Measurements from ENCODE around the gene TLCD1. TPM values are rescaled to one million over a fixed set of nuclear protein-coding genes. Genes with fewer than 3 reads are reported as not detected.

TLCD1 gene
- total RNA-seq, 4 donors from 2014 or later, result 3.3 to 9.1 (median 5.8) TPM

DNA sequence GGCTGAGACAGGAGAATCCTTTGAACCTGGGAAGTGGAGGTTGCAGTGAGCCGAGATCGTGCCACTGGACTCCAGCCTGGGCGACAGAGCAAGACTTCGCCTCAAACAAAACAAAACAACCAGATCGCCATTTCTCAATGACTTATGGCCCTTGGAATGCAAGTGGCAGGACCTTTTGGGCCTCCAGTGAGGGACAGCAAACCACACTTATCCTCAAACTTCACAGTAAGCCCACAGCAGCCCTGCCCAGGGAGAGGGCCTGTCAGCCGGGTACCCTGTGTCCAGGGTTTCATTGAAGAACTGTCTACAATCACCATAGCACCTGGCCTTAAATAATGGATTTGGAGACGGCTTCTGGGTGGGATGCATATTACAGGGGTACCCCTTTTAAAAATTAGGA lies 29.5 kb upstream of the TLCD1 start:
- Histone ChIP-seq H3K27ac (no peak overlapping the region), H3K36me3 (peaks cover 0 to 57% (median 0%) of the 10 kb centered on the region in 3 donors), H3K9me3 (no peaks in the 10 kb centered on the region), H3K4me3 (no peak overlapping the region), H3K4me1 (peaks cover 0 to 1% (median 0%) of the 10 kb centered on the region in 4 donors), H3K27me3 (no peaks in the 10 kb centered on the region)
- no peak for DNase-seq
- no peak for TF ChIP-seq POLR2A (IDR thresholded peaks at IDR 0.05)
- TF ChIP-seq, protein P1, sequence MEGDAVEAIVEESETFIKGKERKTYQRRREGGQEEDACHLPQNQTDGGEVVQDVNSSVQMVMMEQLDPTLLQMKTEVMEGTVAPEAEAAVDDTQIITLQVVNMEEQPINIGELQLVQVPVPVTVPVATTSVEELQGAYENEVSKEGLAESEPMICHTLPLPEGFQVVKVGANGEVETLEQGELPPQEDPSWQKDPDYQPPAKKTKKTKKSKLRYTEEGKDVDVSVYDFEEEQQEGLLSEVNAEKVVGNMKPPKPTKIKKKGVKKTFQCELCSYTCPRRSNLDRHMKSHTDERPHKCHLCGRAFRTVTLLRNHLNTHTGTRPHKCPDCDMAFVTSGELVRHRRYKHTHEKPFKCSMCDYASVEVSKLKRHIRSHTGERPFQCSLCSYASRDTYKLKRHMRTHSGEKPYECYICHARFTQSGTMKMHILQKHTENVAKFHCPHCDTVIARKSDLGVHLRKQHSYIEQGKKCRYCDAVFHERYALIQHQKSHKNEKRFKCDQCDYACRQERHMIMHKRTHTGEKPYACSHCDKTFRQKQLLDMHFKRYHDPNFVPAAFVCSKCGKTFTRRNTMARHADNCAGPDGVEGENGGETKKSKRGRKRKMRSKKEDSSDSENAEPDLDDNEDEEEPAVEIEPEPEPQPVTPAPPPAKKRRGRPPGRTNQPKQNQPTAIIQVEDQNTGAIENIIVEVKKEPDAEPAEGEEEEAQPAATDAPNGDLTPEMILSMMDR (IDR thresholded peaks at IDR 0.05), result no peak

DNA sequence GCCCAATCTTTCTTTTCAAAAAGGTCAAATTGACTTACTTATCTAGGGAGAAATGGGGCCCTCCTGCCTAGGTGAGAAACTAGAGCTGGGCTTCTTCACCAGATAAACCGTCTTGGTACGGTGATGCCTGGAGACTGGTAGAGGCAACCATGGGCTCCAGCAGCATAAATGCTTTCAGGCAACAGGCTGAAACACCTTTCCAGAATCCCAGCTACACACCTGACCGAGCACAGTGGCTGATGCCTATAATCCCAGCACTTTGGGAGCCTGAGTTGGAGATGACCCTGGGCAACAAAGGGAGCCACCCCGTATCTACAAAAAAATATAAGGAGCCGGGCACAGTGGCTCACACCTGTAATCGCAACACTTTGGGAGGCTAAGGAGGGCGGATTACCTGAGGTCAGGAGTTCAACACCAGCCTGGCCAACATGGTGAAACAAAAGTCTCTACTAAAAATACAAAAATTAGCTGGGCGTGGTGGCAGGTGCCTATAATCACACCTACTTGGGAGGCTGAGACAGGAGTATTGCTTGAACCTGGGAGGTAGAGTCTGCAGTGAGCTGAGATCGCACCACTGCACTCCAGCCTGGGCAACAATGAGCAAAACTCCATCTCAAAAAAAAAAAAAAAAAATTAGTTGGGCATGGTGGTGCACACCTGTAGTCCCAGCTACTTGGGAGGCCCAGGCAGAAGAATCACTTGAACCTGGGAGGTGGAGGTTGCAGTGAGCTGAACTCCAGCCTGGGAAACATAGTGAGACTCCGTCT lies 25.8 kb upstream of the TLCD1 start:
- H3K27me3 ChIP-seq, result no peaks in the 10 kb centered on the region
- DNase-seq, result no peak
- H3K27ac ChIP-seq, result no peak overlapping the region
- TF ChIP-seq, protein P1 (IDR thresholded peaks at IDR 0.05), result no peak
- no peak for TF ChIP-seq POLR2A (IDR thresholded peaks at IDR 0.05)
- H3K4me3 ChIP-seq, result no peak overlapping the region
- no peaks in the 10 kb centered on the region for H3K9me3 ChIP-seq
- H3K4me1 ChIP-seq, result peaks cover 3 to 31% (median 7%) of the 10 kb centered on the region in 4 donors
- peaks cover 0 to 47% (median 0%) of the 10 kb centered on the region in 3 donors for H3K36me3 ChIP-seq

DNA sequence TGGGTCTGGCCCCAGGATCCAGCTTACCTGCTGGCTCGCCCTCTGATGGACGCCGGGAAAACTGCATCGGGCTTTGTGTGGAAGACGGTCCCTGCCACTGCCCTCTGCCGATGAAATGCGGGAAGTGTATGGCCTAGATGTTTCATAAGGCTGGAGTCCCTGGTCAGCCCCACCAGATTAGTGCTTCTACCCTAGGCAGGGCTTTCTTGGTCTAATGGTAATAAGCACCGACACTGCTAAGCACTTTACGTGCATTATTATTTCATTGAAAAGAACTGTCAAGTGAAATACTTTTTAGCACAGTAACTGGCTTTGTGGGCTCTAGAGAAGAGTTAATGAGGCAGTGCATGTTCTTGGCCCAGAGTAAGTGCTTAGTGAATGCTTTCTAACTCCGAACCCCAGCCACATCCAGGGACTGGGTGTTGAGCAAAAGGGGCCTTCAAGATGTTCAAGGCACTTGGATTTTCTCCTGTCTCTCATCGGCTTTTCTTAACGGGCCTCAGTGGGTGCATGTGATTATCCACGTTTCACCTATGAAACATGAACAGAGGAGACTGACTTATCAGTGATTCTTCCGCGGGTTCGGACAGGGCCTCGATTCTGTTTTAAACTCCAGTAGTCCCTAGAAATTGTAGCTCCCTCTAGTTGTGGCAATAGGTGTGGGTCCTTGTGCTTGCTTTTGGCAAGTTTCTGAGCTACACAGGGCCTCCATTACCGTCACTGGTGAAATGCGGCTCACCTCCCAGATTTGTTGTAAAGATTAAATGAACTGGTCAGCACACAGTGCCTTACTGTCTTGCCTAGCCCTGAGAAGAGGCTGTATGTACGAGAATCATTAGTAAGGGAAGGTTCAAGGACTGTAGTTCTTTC lies 24.4 kb upstream of the TLCD1 start:
- H3K36me3 ChIP-seq, result peaks cover 0 to 40% (median 0%) of the 10 kb centered on the region in 3 donors
- peak overlapping the region in 1 of 4 donors; percentile 3 for H3K4me3 ChIP-seq
- TF ChIP-seq, protein P1 (IDR thresholded peaks at IDR 0.05), result peak; percentile 100
- TF ChIP-seq POLR2A (IDR thresholded peaks at IDR 0.05), result peak in 1 of 2 donors; percentile 21
- no peaks in the 10 kb centered on the region for H3K9me3 ChIP-seq
- peaks cover 3 to 43% (median 19%) of the 10 kb centered on the region in 4 donors for H3K4me1 ChIP-seq
- H3K27ac ChIP-seq, result peak overlapping the region; percentile 50 to 100 (median 78)
- H3K27me3 ChIP-seq, result no peaks in the 10 kb centered on the region
- peak; percentile 94 to 98 (median 98) for DNase-seq

DNA sequence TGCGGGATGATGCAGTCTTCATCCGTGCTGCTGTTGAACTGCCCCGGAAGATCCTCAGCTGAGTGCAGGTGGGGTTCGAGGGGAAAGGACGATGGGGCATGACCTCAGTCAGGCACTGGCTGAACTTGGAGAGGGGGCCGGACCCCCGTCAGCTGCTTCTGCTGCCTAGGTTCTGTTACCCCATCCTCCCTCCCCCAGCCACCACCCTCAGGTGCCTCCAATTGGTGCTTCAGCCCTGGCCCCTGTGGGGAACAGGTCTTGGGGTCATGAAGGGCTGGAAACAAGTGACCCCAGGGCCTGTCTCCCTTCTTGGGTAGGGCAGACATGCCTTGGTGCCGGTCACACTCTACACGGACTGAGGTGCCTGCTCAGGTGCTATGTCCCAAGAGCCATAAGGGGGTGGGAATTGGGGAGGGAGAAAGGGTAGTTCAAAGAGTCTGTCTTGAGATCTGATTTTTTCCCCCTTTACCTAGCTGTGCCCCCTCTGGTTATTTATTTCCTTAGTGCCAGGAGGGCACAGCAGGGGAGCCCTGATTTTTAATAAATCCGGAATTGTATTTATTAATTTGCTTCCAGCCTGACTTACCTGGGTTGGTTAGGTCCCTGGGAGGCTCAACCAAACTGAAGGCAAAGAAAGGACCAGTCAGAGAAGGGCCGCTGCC lies 23.6 kb upstream of the TLCD1 start:
- no peaks in the 10 kb centered on the region for H3K27me3 ChIP-seq
- TF ChIP-seq POLR2A (IDR thresholded peaks at IDR 0.05), result no peak
- TF ChIP-seq, protein P1 (IDR thresholded peaks at IDR 0.05), result no peak
- no peaks in the 10 kb centered on the region for H3K9me3 ChIP-seq
- H3K27ac ChIP-seq, result peak overlapping the region; percentile 50 to 100 (median 78)
- H3K4me3 ChIP-seq, result peak overlapping the region in 2 of 4 donors; percentile 3 to 4
- peaks cover 3 to 47% (median 24%) of the 10 kb centered on the region in 4 donors for H3K4me1 ChIP-seq
- peaks cover 0 to 40% (median 0%) of the 10 kb centered on the region in 3 donors for H3K36me3 ChIP-seq
- peak in 1 of 3 donors; percentile 56 for DNase-seq

DNA sequence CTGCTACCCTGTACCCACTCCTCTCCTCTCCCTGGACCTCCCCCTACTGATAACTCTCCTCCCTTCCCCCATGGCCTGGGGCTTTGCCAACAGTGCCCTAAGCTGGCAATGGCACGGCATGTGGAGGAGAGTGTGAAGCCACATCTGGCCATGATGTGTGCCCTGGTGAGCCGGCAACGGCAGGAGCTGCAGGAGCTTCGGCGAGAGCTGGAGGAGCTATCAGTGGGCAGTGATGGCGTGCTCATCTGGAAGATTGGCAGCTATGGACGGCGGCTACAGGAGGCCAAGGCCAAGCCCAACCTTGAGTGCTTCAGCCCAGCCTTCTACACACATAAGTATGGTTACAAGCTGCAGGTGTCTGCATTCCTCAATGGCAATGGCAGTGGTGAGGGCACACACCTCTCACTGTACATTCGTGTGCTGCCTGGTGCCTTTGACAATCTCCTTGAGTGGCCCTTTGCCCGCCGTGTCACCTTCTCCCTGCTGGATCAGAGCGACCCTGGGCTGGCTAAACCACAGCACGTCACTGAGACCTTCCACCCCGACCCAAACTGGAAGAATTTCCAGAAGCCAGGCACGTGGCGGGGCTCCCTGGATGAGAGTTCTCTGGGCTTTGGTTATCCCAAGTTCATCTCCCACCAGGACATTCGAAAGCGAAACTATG lies 23.0 kb upstream of the TLCD1 start:
- H3K9me3 ChIP-seq, result no peaks in the 10 kb centered on the region
- peaks cover 0 to 40% (median 0%) of the 10 kb centered on the region in 3 donors for H3K36me3 ChIP-seq
- peak overlapping the region; percentile 12 to 100 (median 78) for H3K27ac ChIP-seq
- H3K4me3 ChIP-seq, result peak overlapping the region in 1 of 4 donors; percentile 4
- H3K27me3 ChIP-seq, result no peaks in the 10 kb centered on the region
- DNase-seq, result no peak
- TF ChIP-seq, protein P1 (IDR thresholded peaks at IDR 0.05), result no peak
- no peak for TF ChIP-seq POLR2A (IDR thresholded peaks at IDR 0.05)
- H3K4me1 ChIP-seq, result peaks cover 3 to 47% (median 24%) of the 10 kb centered on the region in 4 donors
